Head of caudate nucleus (tissue), 42 donors: Measurements from ENCODE around the gene SERPINB6.

ENCODE experiments used
- DNase-seq, 42 donors: peaks; one replicate each; pipeline versions ENCODE4 v3.0.0 to v3.0.0-alpha.2; 2020 to 2021; ENCODE audit warnings: mixed read lengths in 7 of 42
- intact Hi-C: fragments of 100-400 bp; cut with DNase I; formaldehyde crosslinking; loops from one replicate; pipeline ENCODE4 v1.15.0; 2022

The SERPINB6 gene

DNA sequence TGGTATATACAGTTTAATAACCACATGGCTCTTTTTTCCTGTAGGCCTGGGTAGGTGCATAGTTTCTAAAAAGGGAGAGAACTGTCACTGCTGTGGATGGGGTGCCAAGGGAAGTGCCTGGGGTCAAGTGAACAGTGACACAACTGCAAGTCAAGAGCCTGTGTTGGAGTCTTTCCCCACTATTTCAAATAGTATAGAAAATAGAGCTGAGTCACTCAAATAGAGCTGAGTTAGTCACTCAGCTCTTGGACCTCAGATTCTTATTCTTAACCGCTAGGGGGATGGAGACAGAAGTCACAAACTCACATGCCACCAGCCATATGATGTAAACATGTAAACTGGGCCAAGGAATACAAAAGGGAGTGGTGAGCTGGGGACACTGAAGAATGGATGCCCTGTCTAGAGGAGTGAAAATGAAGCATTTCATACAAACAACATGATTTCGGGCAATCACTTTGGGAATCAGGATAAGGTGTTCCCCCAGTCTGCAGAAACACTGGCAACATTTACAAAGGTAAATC, 30.5 kb upstream of the SERPINB6 start:
- intact Hi-C loops, result no loop called here
- peak in 7 of 42 donors; percentile 23 to 54 (median 32) for DNase-seq

GRCh38 chr6:3001146-3001772, 29.9 kb upstream of the SERPINB6 start:
- peak in 1 of 42 donors; percentile 15 for DNase-seq
- intact Hi-C loops, result no loop called here

DNA sequence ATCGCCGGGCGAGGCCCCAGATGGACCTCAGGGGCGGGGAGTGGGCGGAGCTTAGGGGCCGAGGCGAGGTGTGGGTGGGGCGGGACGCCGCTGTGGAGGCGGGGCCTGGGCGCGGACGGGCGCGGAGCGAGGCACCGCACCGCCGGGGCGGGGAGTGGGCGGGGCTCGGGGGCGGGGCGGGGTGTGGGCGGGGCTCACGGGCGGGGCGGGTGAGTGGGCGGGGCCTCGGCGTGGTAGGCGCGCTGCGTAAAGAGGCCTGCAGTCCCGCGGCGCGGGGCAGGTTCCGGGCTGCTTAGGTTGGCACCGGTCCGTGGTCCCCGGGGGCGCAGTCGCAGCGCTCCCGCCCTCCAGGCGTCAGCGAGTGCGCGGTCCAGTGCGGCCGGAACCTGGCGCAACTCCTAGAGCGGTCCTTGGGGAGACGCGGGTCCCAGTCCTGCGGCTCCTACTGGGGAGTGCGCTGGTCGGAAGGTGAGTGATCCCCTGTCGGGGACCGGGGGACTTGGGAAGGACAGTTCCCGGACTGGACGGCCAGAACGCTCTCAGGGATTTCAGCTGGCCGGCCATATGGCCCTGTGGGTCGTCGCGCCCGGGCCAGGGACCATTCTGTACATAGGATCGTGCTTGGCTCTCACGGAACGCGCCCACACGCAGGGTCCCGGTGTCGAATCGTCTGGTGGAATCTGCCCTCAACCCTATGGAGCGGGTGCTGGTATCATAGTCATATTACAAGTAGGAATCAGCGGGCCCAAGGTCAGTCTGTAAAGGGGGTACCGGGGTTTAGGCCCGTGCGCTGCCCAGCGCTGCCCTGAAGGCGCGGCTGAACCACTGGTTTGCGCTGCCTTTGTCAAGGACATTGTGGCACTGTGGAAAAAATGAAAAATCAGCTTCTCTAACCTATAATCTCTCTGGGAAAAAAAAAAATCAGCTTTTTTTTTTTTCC, 28.5 kb upstream of the SERPINB6 start, which contains the start of gene NQO2:
NQO2 (plus strand) TSS at position 277 of the 940 bp plus-strand sequence. CDS start 6,659 bp downstream, outside the sequence.
- peak; percentile 74 to 96 (median 92) for DNase-seq
- intact Hi-C loops, result loop anchor here (10.0 kb wide), 1 partner anchor 255 kb away; the partner anchor contains the start of gene PSMG4

DNA sequence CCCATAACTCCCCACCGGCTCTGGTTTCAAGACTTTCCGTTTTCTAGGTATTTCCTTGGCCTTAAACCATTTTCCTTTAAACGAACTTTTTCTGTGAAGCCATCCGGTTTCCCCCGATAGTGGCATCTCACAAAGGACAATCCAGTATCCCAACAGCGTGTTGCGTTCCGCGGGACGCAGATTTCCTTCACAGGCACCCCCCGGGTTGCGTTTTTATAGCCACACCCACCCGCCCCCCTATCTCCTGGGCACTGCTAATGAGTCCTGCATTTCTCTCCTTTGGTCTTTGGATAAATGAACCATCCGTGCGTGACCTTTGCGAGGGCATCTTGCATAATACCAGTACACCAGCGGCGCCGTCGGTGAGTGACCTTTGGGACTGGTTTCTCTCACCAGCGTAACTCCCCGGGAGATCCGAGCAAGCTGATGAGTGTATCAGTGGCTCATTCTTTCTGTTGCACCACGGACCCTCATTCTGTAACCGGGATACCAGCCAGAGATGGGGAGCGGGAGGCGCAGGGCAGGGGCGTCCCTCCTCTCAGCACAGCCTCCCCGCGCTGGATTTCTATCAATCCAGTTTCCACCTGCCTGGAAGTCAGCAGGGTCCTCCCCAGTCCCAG, 27.7 kb upstream of the SERPINB6 start:
- intact Hi-C loops, result loop anchor here (10.0 kb wide), 1 partner anchor 256 kb away; the partner anchor contains the start of gene PSMG4
- peak in 7 of 42 donors; percentile 15 to 55 (median 19) for DNase-seq

DNA sequence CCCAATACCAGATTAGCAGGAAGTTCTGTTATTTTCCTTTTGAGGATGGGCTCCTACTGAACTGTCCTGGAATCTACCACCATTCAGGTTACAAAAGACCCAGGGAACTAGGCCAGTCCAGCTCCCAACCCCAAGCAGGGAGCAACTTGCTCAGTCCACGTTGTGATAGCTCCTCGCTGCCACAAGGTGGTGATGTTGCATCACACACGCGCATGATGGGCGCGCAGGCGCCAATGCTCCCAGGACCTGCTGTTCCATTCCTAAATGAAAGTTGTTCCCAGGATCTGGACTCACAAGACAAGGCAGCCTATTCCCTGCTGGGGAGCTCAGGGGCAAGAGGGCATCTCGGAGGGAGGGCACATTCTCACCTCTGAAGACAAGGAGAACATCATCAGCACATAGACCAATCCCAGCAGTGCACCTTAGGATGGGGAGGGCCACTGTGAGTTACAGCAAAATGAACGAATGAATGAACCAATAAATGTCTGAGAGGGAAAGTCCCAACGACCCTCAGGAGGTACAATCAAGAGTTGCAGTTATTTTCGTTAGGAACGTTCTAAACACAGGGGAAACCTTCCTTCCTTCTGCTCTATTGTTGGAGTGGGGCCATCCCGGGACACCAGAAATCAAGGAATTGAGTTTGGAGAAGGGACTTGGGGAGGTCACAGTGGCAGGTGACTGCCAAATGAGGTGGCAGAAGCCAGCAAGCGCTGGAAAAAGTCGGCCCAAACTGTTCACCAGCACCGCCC, 27.1 kb upstream of the SERPINB6 start:
- DNase-seq, result peak in 27 of 42 donors; percentile 17 to 66 (median 37)
- intact Hi-C loops, result loop anchor here (10.0 kb wide), 1 partner anchor 256 kb away; the partner anchor contains the start of gene PSMG4

DNA sequence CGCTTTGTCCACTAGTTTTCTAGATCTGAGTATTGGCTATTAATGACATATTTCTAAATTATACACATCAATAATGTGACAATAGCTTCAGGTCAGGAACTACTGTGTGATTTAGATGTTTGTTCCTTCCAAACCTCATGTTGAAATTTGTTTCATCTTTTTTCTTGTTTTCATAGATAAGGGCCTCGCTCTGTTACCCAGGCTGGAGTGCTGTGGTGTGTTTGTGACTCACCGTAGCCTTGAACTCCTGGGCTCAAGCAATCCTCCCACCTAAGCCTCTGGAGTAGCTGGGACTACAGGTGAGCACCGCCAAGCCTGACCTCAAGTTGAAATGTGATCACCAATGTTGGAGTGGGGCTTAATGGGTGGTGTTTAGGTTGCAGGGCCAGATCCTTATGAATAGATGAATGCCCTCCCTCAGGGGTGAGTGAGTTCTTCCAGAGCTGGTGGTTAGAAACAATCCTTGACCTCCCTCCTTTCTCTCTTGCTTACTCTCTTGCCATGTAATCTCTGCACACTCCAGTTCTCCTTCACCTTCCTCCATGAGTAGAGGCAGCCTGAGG, 22.5 kb upstream of the SERPINB6 start:
- no peak for DNase-seq
- intact Hi-C loops, result loop anchor here (10.0 kb wide), 1 partner anchor 261 kb away; the partner anchor contains the start of gene PSMG4

DNA sequence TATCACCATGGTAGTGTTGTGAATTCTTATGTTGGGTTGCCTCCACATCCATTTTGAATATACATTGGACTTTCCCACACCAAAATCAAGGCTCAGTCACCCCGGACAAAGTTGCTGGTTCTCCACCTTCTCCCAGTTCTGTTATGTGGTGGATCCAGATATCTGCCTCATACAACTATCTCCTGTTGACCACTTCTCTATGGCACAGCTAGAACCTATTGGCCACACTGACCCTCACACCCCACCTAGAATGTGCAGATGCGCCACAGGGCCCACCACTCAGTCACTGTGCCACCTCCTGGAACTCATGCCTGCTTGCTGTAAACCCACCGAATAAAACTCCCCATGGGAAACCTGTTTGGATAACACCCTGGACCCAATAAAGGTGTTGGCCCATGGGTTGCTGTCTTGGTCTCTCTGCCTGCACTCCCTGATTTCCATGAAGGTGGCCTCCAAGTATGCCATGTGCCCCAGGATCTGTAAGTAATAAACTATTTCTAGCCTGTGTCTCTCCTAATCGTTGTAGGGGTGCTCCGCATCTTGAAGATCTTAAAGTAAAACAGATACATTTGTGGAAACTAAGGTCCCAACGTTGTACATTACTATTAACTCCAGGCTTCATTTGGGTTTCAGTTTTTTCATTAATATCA, 21.1 kb upstream of the SERPINB6 start:
- DNase-seq, result peak in 1 of 42 donors; percentile 6
- intact Hi-C loops, result loop anchor here (10.0 kb wide), 1 partner anchor 262 kb away; the partner anchor contains the start of gene PSMG4

DNA sequence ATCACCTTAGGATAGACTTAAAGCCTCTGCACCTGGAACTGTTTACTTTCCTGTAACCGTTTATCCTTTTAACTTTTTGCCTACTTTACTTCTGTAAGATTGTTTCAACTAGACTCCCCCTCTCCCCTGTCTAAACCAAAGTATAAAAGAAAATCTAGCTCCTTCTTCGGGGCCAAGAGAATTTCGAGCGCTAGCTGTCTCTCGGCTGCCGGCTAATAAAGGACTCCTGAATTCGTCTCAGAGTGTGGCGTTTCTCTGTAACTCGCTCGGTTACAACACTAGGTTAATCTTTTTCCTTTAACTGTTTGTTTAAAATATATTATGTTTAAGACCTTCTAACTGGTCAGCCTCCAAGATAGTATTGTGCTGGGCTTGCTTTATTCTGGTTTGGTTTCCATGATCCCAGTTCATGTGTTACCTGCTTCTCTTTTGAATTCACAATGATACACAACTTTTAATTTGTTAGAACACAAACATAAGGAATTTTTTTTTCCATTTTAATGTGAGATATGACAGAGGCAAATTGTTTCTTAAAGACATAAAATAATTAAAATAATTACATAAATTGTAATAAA, 19.7 kb upstream of the SERPINB6 start:
- intact Hi-C loops, result loop anchor here (10.0 kb wide), 1 partner anchor 264 kb away; the partner anchor contains the start of gene PSMG4
- peak in 12 of 42 donors; percentile 13 to 55 (median 30) for DNase-seq

DNA sequence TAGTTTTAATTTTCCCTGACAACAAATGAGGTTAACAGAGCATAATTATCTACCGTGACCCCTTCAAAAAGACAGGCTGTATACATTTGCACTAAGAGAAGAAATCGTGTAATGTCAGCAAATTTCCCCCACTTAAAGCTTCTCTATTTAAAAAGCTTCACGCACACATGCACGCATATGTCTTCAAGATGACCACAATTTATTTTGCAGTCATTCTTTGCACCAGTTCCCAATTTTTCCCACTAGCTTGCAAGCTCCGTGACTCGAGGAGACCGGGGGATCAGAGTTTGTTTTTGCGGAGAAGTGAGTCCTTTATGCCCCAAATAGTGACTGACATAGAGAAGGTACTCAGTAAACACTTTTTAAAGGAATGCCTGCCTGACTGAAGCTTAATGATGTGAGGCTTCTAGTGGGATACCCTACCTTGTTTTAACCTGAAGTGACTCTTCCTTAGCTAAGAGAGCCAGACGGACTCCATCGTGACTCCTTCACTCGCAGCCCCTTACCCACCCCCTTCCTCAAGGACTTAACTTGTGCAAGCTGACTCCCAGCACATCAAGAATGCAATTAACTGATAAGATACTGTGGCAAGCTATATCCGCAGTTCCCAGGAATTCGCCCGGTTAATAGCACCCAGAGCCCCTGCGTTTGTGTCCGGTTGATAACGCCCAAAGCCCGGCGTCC, 19.0 kb upstream of the SERPINB6 start:
- intact Hi-C loops, result loop anchor here (10.0 kb wide), 1 partner anchor 264 kb away; the partner anchor contains the start of gene PSMG4
- peak in 36 of 42 donors; percentile 6 to 80 (median 42) for DNase-seq

- peak; percentile 67 to 96 (median 89) for DNase-seq
- intact Hi-C loops, result loop anchor here (2.0 to 10.0 kb wide), 4 partner anchors 19 to 265 kb away; partner anchors contain the start of genes PSMG4 and SERPINB6
Measured at GRCh38 chr6:2989332-2990247, 18.2 kb upstream of the SERPINB6 start.

DNA sequence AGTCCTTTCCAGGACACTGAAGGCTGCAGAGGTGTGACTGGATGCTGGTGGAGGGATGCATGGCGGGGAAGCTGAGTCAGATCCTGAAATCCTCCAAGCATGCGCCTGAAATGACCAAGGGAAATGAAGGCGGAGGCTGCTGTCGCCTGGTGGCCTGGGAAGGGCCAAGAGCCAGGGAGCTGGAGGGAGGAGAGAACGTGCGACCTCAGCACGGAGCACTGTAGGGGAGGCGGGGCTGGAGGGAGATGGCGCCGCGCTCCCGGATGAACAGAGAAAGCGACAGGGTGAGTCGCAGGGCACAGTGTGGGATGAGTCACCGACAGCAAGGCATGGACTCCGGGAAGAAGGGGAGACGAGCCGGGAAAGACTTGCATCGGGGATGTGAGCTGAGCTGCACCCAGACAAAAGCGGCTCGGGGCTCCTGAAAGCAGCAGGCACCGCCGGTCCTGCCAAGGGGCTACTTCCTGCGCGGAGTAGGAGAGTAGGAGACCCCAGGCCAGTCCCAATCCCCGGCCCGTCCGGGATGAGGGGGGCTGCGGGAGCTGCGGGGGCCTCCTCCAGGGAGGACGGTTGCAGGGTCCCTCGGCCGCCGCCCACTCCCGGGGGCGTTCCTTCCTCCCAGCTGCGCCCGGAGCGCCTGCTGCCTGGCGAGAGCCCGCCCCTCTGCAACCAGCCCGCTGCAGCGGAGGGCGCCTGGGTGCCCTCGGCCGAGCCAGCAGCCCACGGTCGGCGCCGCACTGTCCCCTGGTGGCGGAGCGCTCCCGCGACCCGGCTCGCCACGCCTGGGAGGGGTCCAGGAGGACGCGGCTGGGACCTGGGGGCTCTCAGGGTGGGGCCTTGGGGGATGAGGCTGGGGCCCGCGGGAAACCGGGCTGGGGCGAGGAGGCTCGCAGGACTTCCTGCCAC, 17.3 kb upstream of the SERPINB6 start:
- intact Hi-C loops, result loop anchor here (2.0 kb wide), 3 partner anchors 18 to 142 kb away; partner anchors contain the start of gene SERPINB6
- peak; percentile 79 to 97 (median 90) for DNase-seq

GRCh38 chr6:2988094-2988425, 16.7 kb upstream of the SERPINB6 start:
- no peak for DNase-seq
- intact Hi-C loops, result loop anchor here (2.0 kb wide), 3 partner anchors 17 to 141 kb away; partner anchors contain the start of gene SERPINB6

DNA sequence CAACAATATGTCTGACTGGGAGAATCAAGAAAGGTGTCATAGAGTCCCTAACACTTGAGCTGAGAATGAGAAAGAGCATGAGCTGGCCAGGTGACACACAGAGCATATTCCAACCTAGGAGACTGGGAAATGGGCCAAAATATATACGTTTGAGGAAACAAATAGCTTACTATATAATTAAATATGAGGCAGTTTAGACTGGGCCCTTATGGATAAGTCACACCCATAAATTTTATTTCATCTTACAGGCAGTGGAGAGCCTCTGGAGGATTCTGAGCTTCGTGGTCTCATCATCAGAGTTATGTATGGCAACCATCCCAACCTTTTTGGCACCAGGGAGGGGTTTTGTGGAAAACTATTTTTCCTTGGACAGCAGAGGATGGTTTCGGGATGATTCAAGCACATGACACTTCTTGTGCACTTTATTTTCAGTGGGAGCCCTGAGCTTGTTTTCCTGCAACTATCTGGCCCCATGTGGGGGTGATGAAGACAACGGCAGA, 15.4 kb upstream of the SERPINB6 start:
- intact Hi-C loops, result no loop called here
- DNase-seq, result no peak
